Osteocyte (in vitro differentiated cells): ENCODE measurements around the gene PRKCE. TPM values are rescaled to one million over a fixed set of nuclear protein-coding genes. Genes with fewer than 3 reads are reported as not detected.
A peak's percentile ranks its signal among the peaks of the same experiment; 100 is the strongest.

Experiments
- DNase-seq: peaks from one replicate; pipeline ENCODE4 v3.0.0; 2021; ENCODE audit warnings: mixed read lengths; ENCODE audit not compliant: unreplicated experiment; ENCODE audit errors: extremely low spot score
- H3K27ac Mint-ChIP-seq: one replicate; pipeline ENCODE4 v1.8.0; 2021; ENCODE audit warnings: mild to moderate bottlenecking, mixed read lengths; ENCODE audit not compliant: unreplicated experiment
- H3K27me3 Mint-ChIP-seq: one replicate; pipeline ENCODE4 v1.8.0; 2021; ENCODE audit warnings: mixed read lengths; ENCODE audit not compliant: unreplicated experiment
- H3K36me3 Mint-ChIP-seq: one replicate; pipeline ENCODE4 v1.8.0; 2021; ENCODE audit warnings: mixed read lengths; ENCODE audit not compliant: unreplicated experiment
- H3K4me1 Mint-ChIP-seq: one replicate; pipeline ENCODE4 v1.8.0; 2021; ENCODE audit warnings: mixed read lengths; ENCODE audit not compliant: unreplicated experiment
- H3K4me3 Mint-ChIP-seq: one replicate; pipeline ENCODE4 v1.8.0; 2021; ENCODE audit warnings: mild to moderate bottlenecking, moderate library complexity, mixed read lengths; ENCODE audit not compliant: unreplicated experiment
- H3K9me3 Mint-ChIP-seq: one replicate; pipeline ENCODE4 v1.8.0; 2021; ENCODE audit warnings: mixed read lengths; ENCODE audit not compliant: unreplicated experiment
- total RNA-seq: library from RNA; stranded (reverse); gene quantifications from 2 replicates; pipeline ENCODE4 v1.2.1, GENCODE V29; 2021
- TF ChIP-seq, protein P1 (sequence below): fragments of 200-600 bp; sonication (generic); IDR thresholded peaks from 2 replicates; pipeline ENCODE4 v1.5.0; 2021; ENCODE audit warnings: antibody characterized with exemption, mild to moderate bottlenecking, moderate library complexity

The PRKCE gene
- total RNA-seq, 1 donor from 2014 or later: 13.8 TPM

GRCh38 chr2:45965871-45966498, 314.5 kb downstream of the PRKCE start:
- TF ChIP-seq, protein P1, sequence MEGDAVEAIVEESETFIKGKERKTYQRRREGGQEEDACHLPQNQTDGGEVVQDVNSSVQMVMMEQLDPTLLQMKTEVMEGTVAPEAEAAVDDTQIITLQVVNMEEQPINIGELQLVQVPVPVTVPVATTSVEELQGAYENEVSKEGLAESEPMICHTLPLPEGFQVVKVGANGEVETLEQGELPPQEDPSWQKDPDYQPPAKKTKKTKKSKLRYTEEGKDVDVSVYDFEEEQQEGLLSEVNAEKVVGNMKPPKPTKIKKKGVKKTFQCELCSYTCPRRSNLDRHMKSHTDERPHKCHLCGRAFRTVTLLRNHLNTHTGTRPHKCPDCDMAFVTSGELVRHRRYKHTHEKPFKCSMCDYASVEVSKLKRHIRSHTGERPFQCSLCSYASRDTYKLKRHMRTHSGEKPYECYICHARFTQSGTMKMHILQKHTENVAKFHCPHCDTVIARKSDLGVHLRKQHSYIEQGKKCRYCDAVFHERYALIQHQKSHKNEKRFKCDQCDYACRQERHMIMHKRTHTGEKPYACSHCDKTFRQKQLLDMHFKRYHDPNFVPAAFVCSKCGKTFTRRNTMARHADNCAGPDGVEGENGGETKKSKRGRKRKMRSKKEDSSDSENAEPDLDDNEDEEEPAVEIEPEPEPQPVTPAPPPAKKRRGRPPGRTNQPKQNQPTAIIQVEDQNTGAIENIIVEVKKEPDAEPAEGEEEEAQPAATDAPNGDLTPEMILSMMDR: no peak

GRCh38 chr2:45968946-45969584, 317.6 kb downstream of the PRKCE start:
- no peak for DNase-seq
- Mint-ChIP-seq H3K27me3 (no peaks in the 10 kb centered on the region), H3K4me3 (no peak overlapping the region), H3K27ac (no peak overlapping the region), H3K4me1 (peaks cover 17% of the 10 kb centered on the region), H3K36me3 (no peaks in the 10 kb centered on the region), H3K9me3 (peaks cover 3% of the 10 kb centered on the region)
- TF ChIP-seq, protein P1: no peak

More at GRCh38 chr2:45965871-45966498, 314.5 kb downstream of the PRKCE start:
- H3K9me3 Mint-ChIP-seq: no peaks in the 10 kb centered on the region
- no peaks in the 10 kb centered on the region for H3K27me3 Mint-ChIP-seq
- H3K4me1 Mint-ChIP-seq: peaks cover 43% of the 10 kb centered on the region
- no peak overlapping the region for H3K4me3 Mint-ChIP-seq
- H3K27ac Mint-ChIP-seq: no peak overlapping the region
- peak; percentile 51 for DNase-seq
- H3K36me3 Mint-ChIP-seq: no peaks in the 10 kb centered on the region

- no peaks in the 10 kb centered on the region for H3K36me3 Mint-ChIP-seq
- peaks cover 3% of the 10 kb centered on the region for H3K9me3 Mint-ChIP-seq
- no peak overlapping the region for H3K4me3 Mint-ChIP-seq
- H3K27me3 Mint-ChIP-seq: no peaks in the 10 kb centered on the region
- DNase-seq: no peak
- H3K27ac Mint-ChIP-seq: no peak overlapping the region
- TF ChIP-seq, protein P1: no peak
- peaks cover 4% of the 10 kb centered on the region for H3K4me1 Mint-ChIP-seq
Observed at GRCh38 chr2:45973426-45973825, 322.0 kb downstream of the PRKCE start.

GRCh38 chr2:45974056-45974455, 322.6 kb downstream of the PRKCE start:
- H3K27me3 Mint-ChIP-seq: no peaks in the 10 kb centered on the region
- TF ChIP-seq, protein P1: no peak
- no peaks in the 10 kb centered on the region for H3K36me3 Mint-ChIP-seq
- no peak overlapping the region for H3K27ac Mint-ChIP-seq
- peaks cover 3% of the 10 kb centered on the region for H3K9me3 Mint-ChIP-seq
- peaks cover 4% of the 10 kb centered on the region for H3K4me1 Mint-ChIP-seq
- DNase-seq: no peak
- H3K4me3 Mint-ChIP-seq: no peak overlapping the region

DNA sequence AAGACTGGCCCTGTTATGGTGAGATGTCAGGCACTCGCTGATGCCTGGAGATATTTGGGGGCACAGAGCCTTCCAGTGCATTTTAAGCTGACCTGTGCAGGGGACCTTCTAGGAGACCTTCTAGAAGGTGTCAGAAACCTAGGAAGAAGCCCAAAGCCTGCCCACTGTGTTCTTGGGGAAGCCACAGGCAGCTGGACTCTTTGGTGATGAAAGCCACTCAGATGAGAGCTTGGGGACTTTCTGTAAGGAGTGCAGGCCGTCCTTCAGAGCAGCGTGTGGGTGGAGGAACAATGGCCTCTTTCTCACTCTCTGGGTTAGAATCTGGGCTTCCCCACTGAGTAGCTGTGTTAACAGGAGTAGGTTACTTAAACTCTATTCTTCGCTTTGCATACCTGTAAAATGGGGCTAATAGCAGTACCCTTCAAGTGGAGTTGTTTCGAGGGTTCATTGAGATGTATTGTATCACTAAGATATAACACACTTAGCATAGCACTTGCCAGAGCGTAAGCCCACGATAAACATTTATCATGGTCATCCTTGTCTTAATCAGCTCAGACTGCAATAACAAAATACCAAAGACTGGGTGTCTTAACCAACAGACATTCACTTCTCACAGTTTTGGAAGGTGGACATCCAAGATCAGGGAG, 323.4 kb downstream of the PRKCE start:
- peaks cover 4% of the 10 kb centered on the region for H3K4me1 Mint-ChIP-seq
- H3K27ac Mint-ChIP-seq: no peak overlapping the region
- H3K4me3 Mint-ChIP-seq: no peak overlapping the region
- TF ChIP-seq, protein P1: no peak
- H3K9me3 Mint-ChIP-seq: peaks cover 3% of the 10 kb centered on the region
- no peak for DNase-seq
- H3K36me3 Mint-ChIP-seq: no peaks in the 10 kb centered on the region
- H3K27me3 Mint-ChIP-seq: no peaks in the 10 kb centered on the region
